ENCODE results near the gene PACSIN1. TPM values are rescaled to one million over a fixed set of nuclear protein-coding genes. Genes with fewer than 3 reads are reported as not detected.

The PACSIN1 gene
- total and polyA plus RNA-seq, 7 donors: 0.36 to 1.9 (median 0.68) TPM; not detected in 2

- intact Hi-C loops (cut with DNase I): no loop called here
- DNase-seq: no peak
- TF ChIP-seq POLR2AphosphoS5 (IDR thresholded peaks at IDR 0.05) (no peak), EP300 (IDR thresholded peaks at IDR 0.05) (no peak), POLR2A (IDR thresholded peaks at IDR 0.05) (no peak), CTCF (IDR thresholded peaks at IDR 0.05) (no peak)
- H3K27me3 ChIP-seq: no peaks in the 10 kb centered on the region
- H3K36me3 ChIP-seq: no peaks in the 10 kb centered on the region
- WGBS, 2 donors: 90 to 93% methylated on average over 38 of the region's 38 CpGs
- H3K4me3 ChIP-seq: no peak overlapping the region
- no peaks in the 10 kb centered on the region for H3K4me1 ChIP-seq
- H3K27ac ChIP-seq: no peak overlapping the region
- no peaks in the 10 kb centered on the region for H3K9me3 ChIP-seq
These were observed 28.9 kb upstream of the PACSIN1 start for GRCh38 chr6:34436803-34437643.

GRCh38 chr6:34437644-34437970 lies 28.3 kb upstream of the PACSIN1 start:
- no peak overlapping the region for H3K4me3 ChIP-seq
- intact Hi-C loops (cut with DNase I): no loop called here
- no peaks in the 10 kb centered on the region for H3K27me3 ChIP-seq
- 26 to 60% methylated on average over 1 of the region's 1 CpG for WGBS, 2 donors
- H3K9me3 ChIP-seq: no peaks in the 10 kb centered on the region
- no peaks in the 10 kb centered on the region for H3K36me3 ChIP-seq
- H3K27ac ChIP-seq: no peak overlapping the region
- DNase-seq: no peak
- H3K4me1 ChIP-seq: no peaks in the 10 kb centered on the region
- TF ChIP-seq POLR2AphosphoS5 (IDR thresholded peaks at IDR 0.05): no peak
- TF ChIP-seq EP300 (IDR thresholded peaks at IDR 0.05): no peak
- no peak for TF ChIP-seq CTCF (IDR thresholded peaks at IDR 0.05)
- TF ChIP-seq POLR2A (IDR thresholded peaks at IDR 0.05): no peak

- intact Hi-C loops (cut with DNase I): no loop called here
- Histone ChIP-seq H3K4me1 (no peaks in the 10 kb centered on the region), H3K4me3 (no peak overlapping the region), H3K27me3 (no peaks in the 10 kb centered on the region), H3K27ac (no peak overlapping the region), H3K36me3 (no peaks in the 10 kb centered on the region), H3K9me3 (no peaks in the 10 kb centered on the region)
- 66 to 67% methylated on average over 4 of the region's 4 CpGs for WGBS, 2 donors
- no peak for DNase-seq
- no peak for TF ChIP-seq CTCF (IDR thresholded peaks at IDR 0.05)
- TF ChIP-seq POLR2A (IDR thresholded peaks at IDR 0.05): no peak
- no peak for TF ChIP-seq EP300 (IDR thresholded peaks at IDR 0.05)
- no peak for TF ChIP-seq POLR2AphosphoS5 (IDR thresholded peaks at IDR 0.05)
These were observed 27.2 kb upstream of the PACSIN1 start for GRCh38 chr6:34438705-34439104.

DNA sequence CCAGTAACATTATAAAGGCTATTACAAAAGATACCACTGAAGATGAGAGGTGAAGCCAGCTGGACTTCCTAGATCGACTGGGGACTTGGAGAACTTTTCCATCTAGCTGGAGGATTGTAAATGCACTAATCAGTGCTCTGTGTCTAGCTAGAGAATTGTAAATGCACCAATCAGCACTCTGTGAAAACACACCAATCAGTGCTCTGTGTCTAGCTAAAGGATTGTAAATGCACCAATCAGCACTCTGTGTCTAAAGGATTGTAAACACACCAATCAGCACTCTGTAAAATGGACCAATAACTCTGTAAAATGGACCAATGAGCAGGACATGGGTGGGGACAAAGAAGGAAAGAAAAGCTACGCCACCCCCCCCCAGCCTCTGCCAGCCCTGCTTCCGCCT lies 26.4 kb upstream of the PACSIN1 start:
- 93 to 96% methylated on average over 2 to 3 of the region's 3 CpGs for WGBS, 2 donors
- no peaks in the 10 kb centered on the region for H3K36me3 ChIP-seq
- H3K27ac ChIP-seq: no peak overlapping the region
- no peaks in the 10 kb centered on the region for H3K27me3 ChIP-seq
- no peaks in the 10 kb centered on the region for H3K4me1 ChIP-seq
- H3K9me3 ChIP-seq: no peaks in the 10 kb centered on the region
- intact Hi-C loops (cut with DNase I): no loop called here
- H3K4me3 ChIP-seq: no peak overlapping the region
- no peak for DNase-seq
- TF ChIP-seq POLR2A (IDR thresholded peaks at IDR 0.05) (no peak), EP300 (IDR thresholded peaks at IDR 0.05) (no peak), POLR2AphosphoS5 (IDR thresholded peaks at IDR 0.05) (no peak), CTCF (IDR thresholded peaks at IDR 0.05) (no peak)

- H3K9me3 ChIP-seq: no peaks in the 10 kb centered on the region
- H3K4me3 ChIP-seq: no peak overlapping the region
- no peak for TF ChIP-seq CTCF (IDR thresholded peaks at IDR 0.05)
- no peak for TF ChIP-seq POLR2AphosphoS5 (IDR thresholded peaks at IDR 0.05)
- TF ChIP-seq POLR2A (IDR thresholded peaks at IDR 0.05): no peak
- no peak for TF ChIP-seq EP300 (IDR thresholded peaks at IDR 0.05)
- intact Hi-C loops (cut with DNase I): no loop called here
- no peak for DNase-seq
- H3K27ac ChIP-seq: no peak overlapping the region
- no peaks in the 10 kb centered on the region for H3K4me1 ChIP-seq
- H3K36me3 ChIP-seq: no peaks in the 10 kb centered on the region
- no peaks in the 10 kb centered on the region for H3K27me3 ChIP-seq
- WGBS, 2 donors: 51 to 70% methylated on average over 5 of the region's 5 CpGs
These were observed 24.4 kb upstream of the PACSIN1 start for GRCh38 chr6:34441526-34441925.
